HEK293 (cell line): ENCODE measurements around the gene ENO2.

Experiments
- CTCF ChIP-seq: fragments of 450-650 bp; formaldehyde crosslinking; IDR thresholded peaks from 2 replicates; pipeline ENCODE4 v1.5.1; 2016; ENCODE audit warnings: missing biosample characterization, missing genetic modification characterization
- ZNF350 ChIP-seq: fragments of 450-650 bp; formaldehyde crosslinking; IDR thresholded peaks from 2 replicates; pipeline ENCODE4 v1.5.0; 2017; ENCODE audit warnings: missing biosample characterization, mild to moderate bottlenecking, missing genetic modification characterization
- ZNF354C ChIP-seq: fragments of 450-650 bp; formaldehyde crosslinking; IDR thresholded peaks from 2 replicates; pipeline ENCODE4 v1.5.1; 2016; ENCODE audit warnings: missing biosample characterization, missing genetic modification characterization, low read depth, borderline replicate concordance
- ZNF623 ChIP-seq: fragments of 450-650 bp; formaldehyde crosslinking; IDR thresholded peaks from 2 replicates; pipeline ENCODE4 v1.5.1; 2016; ENCODE audit warnings: missing biosample characterization, missing genetic modification characterization
- ZNF645 ChIP-seq: fragments of 450-650 bp; formaldehyde crosslinking; IDR thresholded peaks from 2 replicates; pipeline ENCODE4; 2016; ENCODE audit warnings: missing biosample characterization, missing genetic modification characterization
- ZNF701 ChIP-seq: fragments of 450-650 bp; formaldehyde crosslinking; IDR thresholded peaks from 2 replicates; pipeline ENCODE4 v1.5.1; 2016; ENCODE audit warnings: missing biosample characterization, missing genetic modification characterization

GRCh38 chr12:6963016-6963731 is 48.8 kb downstream of the ENO2 start:
- TF ChIP-seq CTCF (no peak), ZNF701 (tag by site-specific recombination) (no peak), ZNF354C (tag by site-specific recombination) (no peak), ZNF623 (tag by site-specific recombination) (no peak), ZNF645 (no peak), ZNF350 (tag by site-specific recombination) (no peak)
